Neutrophil (primary cell): ENCODE data around the gene SETBP1.

Experiments
- H3K27ac ChIP-seq: fragments of 200-600 bp; sonication (generic); 2 replicates; pipeline ENCODE4 v1.5.1; 2016; ENCODE audit warnings: mild to moderate bottlenecking, moderate library complexity
- H3K27me3 ChIP-seq: fragments of 200-600 bp; sonication (generic); 2 replicates; pipeline ENCODE4 v1.6.0; 2016; ENCODE audit warnings: mild to moderate bottlenecking
- H3K36me3 ChIP-seq: fragments of 200-600 bp; sonication (generic); 2 replicates; pipeline ENCODE4 v1.5.1; 2017
- H3K4me1 ChIP-seq, 2 experiments: fragments of 200-600 bp in 1 of 2; sonication (generic) in 1 of 2; 1 replicate in 1 of 2; 2 replicates in 1 of 2; pipeline versions ENCODE4 v1.5.1 to v1.6.1; 2013 to 2016; ENCODE audit warnings: low read depth in 1 of 2, low read length in 1 of 2, mild to moderate bottlenecking in 1 of 2, moderate library complexity in 1 of 2; ENCODE audit not compliant: control insufficient read depth in 1 of 2, insufficient read depth in 1 of 2
- H3K4me3 ChIP-seq, 2 experiments: fragments of 200-600 bp in 1 of 2; sonication (generic) in 1 of 2; 1 replicate in 1 of 2; 2 replicates in 1 of 2; pipeline ENCODE4 v1.5.1; 2013 to 2016; ENCODE audit warnings: low read depth in 1 of 2, low read length in 1 of 2, mild to moderate bottlenecking in 1 of 2, moderate library complexity in 1 of 2
- H3K9me3 ChIP-seq: fragments of 200-600 bp; sonication (generic); 2 replicates; pipeline ENCODE4 v1.5.1; 2016
- CTCF ChIP-seq: fragments of 200-600 bp; sonication (generic); IDR thresholded peaks from 2 replicates; pipeline ENCODE4 v1.5.1; 2016; ENCODE audit warnings: antibody characterized with exemption

SETBP1 gene

GRCh38 chr18:44914028-44914427 lies 233.3 kb downstream of the SETBP1 start:
- Histone ChIP-seq H3K27ac (no peak overlapping the region), H3K4me3 (no peak overlapping the region), H3K27me3 (no peaks in the 10 kb centered on the region), H3K36me3 (no peaks in the 10 kb centered on the region), H3K9me3 (no peaks in the 10 kb centered on the region), H3K4me1 (peaks cover 0 to 3% of the 10 kb centered on the region in 2 experiments)
- TF ChIP-seq CTCF, result no peak

- Histone ChIP-seq H3K4me1 (no peaks in the 10 kb centered on the region), H3K27me3 (no peaks in the 10 kb centered on the region), H3K4me3 (no peak overlapping the region), H3K27ac (no peak overlapping the region), H3K36me3 (no peaks in the 10 kb centered on the region), H3K9me3 (no peaks in the 10 kb centered on the region)
- no peak for TF ChIP-seq CTCF
These were observed 234.5 kb downstream of the SETBP1 start for GRCh38 chr18:44915213-44915612.

DNA sequence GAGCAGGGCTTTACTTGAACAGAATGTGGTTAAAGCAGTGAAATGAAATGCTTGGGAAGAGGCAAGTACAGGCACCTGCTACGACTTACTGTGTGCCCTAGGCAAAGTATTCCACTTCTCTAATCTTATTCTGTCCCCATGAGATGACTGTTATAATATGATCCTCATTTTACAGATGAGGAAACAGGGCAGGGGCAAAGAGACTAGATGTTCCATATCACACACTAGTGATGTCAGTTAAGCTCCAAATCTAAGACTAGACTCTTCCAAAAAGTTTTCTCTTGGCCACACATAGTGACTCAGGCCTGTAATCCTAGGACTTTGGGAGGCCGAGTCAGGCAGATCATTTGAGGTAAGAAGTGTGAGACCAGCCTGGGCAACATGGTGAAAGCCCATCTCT lies 235.0 kb downstream of the SETBP1 start:
- Histone ChIP-seq H3K4me3 (no peak overlapping the region), H3K36me3 (no peaks in the 10 kb centered on the region), H3K4me1 (no peaks in the 10 kb centered on the region), H3K27ac (no peak overlapping the region), H3K27me3 (no peaks in the 10 kb centered on the region), H3K9me3 (no peaks in the 10 kb centered on the region)
- no peak for TF ChIP-seq CTCF

DNA sequence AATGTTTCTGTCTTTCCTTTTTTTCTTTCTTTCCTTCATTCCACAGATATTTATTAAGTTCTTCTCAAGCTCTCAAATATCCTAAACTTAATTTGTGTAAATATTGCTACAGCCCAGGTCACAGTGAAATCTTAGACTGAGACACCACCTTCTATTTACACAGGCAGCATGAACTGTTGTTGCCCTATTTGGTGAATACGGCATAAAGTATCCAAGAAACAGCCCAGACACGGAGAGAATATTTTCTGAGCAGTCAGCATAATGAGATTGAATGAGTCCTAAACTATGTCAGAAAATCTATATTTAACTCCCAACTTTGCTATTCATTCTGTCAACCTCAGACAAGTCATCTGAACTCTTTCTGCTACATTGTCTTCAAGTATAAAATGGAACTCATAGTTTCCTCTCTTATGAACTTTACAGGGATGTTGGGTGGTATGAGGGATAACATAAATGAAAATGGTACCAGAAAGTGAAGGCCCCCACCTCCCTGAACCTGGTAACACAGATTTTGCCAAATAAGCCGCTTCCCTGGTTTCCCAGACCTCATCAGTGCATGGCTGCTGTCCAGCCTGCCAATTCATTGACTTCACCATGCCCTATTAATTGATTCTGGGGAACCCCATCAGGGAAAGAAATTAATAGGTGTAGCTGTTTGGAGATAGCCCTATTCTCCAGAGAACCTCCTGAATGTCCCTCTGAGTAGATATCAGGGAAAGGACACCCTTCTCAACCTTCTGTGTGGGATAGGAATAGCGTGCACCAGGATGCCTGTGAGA lies 235.9 kb downstream of the SETBP1 start:
- Histone ChIP-seq H3K4me1 (no peaks in the 10 kb centered on the region), H3K36me3 (no peaks in the 10 kb centered on the region), H3K9me3 (no peaks in the 10 kb centered on the region), H3K27ac (no peak overlapping the region), H3K27me3 (no peaks in the 10 kb centered on the region), H3K4me3 (no peak overlapping the region)
- no peak for TF ChIP-seq CTCF

DNA sequence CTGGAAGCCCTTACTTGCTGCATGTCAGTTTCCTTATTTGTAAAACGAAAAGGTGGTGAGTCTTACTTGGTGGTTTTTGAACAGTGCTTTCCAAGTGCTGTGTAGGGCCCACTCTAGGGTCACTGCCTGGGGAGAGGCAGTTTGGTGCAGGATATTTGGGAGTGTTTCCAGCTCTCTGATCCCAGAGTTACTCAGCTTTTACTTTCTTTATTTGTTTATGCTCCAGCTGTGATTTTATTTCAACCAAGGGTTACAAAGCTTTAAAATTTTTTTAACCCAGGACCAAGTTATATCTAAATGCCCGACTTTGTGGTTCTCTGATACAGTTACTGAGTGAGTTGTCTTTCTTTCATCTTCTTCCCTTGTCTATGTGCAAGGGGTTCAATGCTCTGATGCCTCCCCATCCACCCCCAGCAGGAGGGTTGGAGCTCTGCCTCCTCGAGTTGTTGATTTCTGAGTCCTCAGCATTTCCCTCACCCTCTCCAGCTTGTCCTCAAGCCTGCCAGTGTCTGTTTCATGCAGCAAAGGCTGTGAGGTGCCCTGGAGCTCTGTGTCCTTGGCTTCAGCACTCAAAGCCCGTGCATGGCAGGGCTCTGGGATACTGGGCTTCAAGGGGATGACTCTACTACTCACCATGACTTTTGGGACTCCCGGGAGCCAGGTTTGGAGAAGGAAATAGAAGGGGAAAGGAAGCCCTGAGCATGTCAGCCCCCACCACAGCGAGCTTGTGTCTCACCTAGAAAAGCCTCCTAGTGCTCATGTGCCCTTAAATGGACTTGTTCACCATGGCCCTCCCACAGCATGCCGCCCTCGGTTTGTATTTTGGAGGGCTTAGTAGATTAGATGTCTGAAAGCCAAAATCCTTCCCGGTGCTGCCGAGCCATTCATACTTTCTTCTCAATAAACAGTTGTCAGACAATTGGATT lies 236.8 kb downstream of the SETBP1 start:
- H3K9me3 ChIP-seq, result no peaks in the 10 kb centered on the region
- H3K27me3 ChIP-seq, result no peaks in the 10 kb centered on the region
- H3K27ac ChIP-seq, result no peak overlapping the region
- H3K36me3 ChIP-seq, result no peaks in the 10 kb centered on the region
- H3K4me3 ChIP-seq, result no peak overlapping the region
- H3K4me1 ChIP-seq, result no peaks in the 10 kb centered on the region
- no peak for TF ChIP-seq CTCF
